HCEC 1CT (cell line): ENCODE results near the gene TBRG4.

Experiments
- DNase-seq: peaks from one replicate; pipeline ENCODE4 v3.0.0-alpha.2; 2017

TBRG4 gene

DNA sequence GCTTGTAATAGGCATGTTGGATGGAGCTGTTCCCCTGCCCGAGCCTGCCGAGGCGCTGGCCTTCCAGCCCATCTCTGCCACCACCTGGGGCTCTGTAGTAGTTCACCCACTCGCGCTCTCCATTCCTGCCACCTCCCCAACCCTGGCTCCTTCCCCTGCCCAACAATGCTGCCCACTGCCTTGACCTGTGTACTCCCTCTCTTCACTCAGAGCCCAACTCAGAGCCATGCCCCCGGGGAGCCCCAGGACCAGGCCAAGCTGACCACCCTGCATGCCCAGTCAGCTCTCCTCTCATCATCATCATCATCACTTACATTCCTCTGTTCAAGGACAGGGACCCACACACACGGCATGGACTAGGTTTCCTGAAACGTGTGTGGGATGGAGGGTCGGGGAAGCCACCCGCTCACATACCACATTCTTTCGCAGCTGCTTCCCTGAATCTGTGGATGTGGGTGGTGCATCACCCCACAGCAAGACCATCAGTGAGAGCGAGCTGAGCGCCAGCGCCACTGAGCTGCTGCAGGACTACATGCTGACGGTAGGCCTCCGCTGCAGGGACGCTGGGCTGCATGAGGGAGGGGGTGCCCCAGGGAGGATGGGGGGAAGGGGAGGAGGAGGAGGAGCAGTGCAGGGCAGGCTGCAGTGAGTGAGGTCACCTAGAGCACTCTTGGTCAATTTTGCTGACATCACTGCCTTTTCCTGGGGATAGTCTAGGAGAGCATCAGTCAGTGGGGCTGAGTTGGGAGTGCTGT lies 38.3 kb downstream of the TBRG4 start:
- DNase-seq: no peak

DNA sequence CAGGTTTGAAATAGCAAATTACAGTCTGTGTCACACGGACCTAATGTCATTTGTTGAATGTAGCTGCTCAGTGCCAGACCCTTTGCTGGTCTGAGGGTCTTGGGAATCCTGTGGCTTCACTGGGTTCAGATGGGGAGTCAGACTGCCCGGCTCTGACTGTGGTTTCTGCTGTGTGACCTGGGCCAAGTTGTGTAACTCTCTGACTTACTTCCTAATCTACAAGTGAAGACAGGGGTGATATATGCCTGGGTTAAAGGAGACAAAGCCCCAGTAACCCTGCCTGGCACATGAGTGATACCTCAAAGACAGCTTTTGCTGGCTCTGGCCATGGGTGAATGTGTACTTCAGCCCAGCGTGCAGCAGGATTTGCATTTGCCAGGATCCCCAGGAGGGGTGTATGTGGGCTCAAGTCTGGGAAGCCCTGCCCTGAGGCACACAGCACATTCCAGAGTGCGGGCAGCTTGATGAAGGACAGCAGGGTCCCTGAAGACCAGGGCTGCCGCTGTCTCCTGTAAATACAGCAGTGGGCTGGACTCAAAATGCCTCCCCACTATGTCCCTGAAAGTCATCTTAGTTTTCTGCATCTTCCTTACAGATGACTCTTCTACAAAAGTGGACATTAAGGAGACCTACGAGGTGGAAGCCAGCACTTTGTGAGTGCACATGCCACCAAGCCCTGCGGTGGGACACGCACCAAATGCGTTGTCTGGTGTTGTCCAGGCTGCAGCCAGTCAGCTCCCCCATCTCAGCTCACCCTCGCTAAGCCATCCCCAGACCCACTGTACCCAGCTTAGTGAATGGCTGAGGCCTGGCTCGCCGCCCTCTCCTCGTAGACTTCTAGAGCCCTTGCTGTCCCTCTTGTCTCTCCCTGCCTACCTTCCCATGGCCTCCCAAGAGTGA lies 39.1 kb downstream of the TBRG4 start:
- DNase-seq: no peak

DNA sequence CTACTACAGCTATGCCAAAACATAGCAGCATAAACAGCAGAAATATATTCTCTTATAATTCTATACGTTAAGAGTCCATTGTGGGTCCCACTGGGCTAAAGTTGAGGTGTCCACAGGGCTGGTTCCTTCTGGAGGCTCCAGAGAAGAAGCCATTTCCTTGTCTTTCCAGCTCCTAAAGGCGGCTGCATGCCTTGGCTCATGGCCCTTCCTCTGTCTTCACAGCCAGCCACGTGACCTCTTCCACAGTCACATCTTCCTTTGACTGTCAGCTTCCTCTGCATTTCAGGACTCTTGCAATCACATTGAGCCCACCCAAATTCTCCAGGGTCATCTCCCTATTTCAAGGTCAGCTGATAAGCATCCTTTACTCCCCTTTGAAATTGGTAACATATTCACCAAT lies 40.0 kb downstream of the TBRG4 start:
- no peak for DNase-seq

DNA sequence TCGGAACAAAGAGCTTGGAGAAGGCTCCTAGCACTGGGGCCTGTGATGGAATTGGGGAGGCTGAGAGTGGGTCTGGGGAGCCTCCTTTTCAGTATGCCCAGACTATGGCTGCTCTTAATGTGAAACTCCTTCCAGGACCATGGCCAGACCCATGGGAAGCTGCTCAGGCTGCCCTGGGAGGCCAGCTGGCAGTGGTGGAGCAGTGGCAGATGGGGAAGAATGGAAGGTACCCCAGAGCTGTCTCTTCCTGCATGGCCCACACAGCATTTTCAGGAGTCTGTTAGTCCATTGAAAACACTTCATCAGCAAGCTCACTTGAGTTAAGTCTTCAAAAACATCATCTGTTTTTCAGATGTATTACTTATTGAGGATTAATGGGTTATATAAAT lies 41.2 kb downstream of the TBRG4 start:
- no peak for DNase-seq

DNA sequence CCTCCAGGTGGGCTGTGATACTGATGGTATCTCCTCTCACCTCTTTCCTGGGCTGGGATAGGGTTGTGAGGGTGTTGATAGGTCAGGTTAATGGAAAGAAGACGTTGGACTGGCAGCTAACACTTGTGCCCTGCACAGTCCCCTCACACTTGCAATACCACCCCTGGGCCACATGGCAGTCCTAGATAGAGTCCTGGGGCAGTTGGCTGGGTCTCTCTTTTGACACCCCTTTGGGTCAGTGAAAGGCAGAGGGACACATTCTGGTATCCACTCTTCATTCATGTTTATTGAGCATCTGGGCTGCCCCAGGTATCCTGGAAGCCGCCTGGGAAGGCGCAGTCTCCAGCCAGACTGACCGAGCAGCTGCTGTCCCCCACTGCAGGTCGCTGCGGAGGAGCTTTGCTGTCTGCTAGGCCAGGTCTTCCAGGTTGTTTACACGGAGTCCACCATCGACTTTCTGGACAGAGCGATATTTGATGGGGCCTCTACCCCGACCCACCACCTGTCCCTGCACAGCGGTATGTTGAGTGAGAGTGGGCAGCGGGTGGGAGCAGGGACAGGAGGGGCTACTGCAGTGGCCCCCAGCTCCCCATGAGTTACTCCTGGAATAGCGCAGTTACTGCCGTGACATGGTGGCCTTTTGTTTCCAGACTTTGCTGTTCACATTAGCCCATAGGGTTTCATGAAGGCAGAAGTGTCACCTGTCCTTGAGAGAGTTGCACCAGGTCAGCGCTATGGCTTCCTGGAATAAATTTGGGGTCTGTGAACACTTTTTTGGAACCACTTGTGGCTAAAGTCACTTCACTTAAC lies 41.8 kb downstream of the TBRG4 start:
- no peak for DNase-seq

DNA sequence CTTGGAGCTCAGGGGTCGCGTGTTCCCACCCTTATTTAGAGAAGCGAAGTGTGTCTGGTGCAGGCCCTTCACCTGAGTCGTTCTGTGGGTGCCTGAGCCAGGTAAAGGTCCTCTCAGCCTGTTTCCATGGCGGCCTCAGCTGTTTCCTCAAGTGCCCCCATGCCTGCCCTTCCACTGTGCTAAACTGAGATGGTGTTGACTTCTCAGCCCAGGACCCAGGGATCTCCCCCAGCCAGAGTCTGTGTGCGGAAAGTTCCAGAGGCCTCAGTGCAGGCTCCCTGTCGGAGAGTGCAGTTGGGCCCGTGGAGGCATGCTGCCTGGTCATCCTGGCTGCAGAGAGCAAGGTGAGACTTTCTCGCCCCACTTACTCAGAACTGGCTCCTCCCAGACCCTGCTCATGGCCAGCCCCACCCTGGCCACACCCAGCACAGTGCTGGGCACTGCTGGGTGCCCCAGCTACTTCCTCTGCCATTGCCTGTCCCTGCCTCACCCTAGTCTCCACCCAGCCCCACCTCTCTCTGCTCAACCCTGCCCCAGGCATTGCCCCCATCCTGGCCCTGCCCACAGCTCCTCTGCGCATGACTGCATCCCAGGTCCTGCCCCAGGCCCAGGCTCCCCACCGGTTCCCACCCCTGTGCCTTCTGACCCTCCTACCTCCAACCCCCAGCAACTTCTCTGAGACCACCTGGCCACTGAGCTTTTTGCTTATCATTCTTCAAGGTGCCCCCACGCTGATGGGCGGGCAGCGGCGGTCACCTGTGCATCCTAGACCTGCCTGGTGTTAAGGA lies 43.1 kb downstream of the TBRG4 start:
- DNase-seq: no peak

DNA sequence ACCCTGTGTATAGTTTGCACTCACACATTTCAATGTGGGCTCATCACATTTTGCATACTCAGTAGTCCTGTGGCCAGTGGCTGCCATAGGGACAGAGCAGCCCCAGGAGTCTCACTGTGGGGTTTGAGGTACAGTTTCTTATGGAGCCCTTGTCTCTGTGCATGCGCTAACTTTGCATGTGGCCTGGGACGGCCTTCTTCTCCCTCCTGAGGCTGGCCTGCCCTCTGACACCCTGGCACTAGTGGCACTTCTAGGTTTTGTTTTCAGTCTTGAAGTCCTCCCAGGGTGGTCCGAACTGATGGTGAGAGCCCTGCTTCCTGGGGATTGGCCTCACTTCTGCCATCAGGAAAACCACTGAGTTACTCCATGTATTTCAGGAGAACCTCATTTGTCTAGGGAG lies 43.9 kb downstream of the TBRG4 start:
- DNase-seq: no peak

DNA sequence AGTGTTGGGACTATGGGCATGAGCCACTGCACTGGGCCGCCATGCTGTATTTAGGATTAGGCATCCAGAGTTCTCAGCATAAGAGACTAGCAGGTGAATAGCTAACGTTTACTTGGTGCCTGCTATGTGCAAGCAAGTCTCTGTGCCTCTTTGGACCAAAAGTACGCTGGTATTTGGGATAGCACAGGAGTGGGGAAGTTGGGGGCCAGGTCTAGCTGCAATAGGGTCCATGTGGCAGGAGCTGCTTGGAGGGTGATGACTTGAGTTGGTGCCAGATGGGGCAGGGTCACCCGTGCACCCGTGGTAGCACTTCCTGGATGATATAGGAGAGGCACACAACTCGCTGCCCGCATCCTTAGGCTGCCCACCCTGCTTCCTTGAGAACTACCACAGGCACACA lies 45.1 kb downstream of the TBRG4 start:
- no peak for DNase-seq

DNA sequence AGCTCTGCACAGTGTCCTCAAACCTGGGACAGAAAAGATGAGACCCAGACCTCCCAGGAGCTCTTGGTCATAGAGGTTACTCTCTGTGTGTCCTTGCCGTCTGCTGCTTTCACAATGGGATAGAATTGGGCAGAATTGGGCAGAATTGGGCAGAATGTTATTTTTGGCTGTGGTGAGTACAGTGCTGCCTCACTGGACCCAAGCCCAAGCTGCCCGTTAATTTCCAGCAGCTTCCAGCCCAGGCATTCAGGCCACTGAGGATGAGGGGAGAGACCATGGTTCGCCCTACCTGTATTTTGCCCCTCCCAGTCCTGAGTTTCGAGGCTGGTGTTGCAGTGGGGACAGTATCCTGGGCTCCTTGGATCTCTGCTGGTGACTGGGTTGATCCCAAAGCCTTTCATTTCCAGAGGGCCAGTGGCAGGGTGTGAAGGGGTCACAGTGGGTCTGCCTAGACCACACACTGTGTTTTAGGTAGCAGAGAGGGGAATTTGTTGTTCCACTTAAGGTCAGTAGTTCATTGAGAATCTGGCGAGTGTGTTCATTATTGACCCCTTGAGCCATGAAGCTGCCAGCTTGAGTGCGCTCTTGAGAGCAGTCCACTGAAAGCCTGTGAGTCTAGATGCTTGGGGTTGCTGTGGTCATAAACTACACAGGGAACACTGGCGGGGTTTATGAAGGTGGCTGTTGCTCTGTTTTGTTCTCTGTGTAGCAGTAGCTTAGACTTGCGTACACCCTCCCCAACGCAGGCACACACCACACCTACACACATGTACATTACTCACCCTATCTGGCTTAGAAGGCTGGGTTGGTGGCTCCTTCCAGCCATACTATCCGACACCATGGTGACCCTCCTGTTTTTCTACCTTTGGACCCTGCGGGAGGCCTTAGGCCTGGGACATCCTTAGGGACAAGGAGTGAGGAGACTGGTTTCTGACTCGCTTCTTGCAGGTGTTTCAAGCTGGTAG lies 46.2 kb downstream of the TBRG4 start:
- DNase-seq: no peak

DNA sequence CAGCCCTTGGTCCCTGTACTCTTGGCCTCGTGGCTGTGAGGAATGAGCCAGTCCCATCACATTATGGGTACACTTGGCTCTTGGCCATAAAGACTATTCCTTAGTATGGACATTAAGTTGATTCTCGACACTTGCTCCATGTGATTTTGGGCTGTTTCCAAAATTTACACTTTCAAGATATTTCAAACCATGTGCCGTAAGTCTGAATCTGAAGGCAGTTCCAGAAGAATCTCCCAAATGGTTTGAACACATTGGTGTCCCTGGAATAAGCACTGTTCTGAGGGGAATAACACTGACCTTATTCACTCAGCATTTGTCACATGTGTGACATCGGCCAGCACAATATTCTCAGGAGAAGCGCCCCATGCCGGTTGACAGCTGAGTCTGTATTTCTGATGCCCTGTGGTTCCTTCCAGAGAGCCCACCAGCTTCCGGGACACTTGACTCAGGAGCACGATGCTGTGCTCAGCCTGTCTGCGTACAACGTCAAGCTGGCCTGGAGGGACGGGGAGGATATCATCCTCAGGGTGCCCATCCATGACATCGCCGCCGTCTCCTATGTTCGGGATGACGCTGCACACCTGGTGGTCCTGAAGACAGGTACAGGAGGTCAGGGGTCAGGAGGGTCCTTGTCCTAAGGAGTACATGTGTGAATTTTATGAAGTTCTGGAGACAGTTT lies 47.3 kb downstream of the TBRG4 start:
- DNase-seq: no peak

DNA sequence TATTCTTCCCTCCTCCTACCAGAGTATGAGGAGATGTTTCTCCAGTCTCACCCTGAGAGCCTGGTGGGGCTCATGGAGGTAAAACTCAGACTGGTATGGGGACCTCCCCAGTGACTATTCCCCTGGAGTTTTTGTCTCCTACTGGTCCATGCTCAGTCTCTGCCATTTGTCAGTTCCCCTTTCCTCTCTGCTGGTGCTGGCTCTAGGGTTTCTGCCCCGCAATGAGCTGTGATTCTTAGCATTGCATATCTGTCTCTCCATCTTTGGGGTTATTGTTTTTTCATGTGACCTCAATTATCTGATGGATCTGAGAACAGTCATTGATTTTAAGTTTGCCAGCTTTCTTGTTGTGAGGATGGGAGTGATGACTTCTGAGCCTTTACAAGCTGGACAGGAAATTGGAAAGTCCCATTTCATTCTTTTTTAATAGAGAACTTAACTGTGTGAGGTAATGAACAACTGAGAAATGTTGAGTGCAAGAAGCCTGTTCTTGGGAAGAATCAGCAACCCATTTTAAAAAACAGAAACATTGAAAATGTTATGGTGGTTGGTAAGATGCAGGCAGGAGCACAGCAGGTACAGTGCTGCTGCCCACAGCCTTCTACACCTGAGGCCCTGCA lies 49.6 kb downstream of the TBRG4 start:
- DNase-seq: no peak

DNA sequence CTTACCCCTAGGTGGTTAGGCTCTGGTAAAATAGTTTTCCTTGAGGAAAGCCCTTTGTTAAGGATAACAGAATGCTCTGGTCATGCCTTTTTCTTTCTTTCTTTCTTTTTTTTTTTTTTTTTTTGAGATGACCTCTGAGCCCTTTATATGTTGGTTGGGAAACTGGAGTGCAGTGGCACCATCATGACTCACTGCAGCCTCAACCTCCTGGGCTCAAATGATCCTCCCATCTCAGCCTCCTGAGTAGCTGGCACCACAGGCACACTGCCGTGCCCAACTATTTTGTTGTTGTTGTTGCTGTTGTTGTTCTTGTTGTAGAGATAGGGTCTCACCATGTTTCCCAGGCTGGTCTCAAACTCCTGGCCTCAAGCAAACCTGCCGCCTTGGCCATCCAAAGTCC lies 50.1 kb downstream of the TBRG4 start:
- no peak for DNase-seq

DNA sequence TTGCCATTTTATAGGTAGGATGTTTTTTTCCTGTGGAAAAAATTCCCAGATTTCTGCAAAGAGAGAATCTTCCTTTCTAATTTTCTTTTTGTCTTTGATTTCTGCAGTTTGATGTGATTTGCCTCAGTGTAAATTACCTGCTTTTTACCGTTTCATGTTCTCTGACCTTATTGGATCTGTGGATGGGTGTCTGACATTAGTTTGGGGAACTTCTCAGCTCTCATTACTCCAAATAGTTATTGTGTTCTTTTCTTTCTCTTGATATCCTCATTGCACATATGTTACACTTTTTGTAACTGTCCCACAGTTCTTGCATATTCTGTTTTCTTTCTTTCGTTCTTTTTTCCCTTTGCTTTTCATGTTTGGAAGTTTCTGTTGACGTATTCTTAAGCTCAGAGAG lies 51.2 kb downstream of the TBRG4 start:
- no peak for DNase-seq

DNA sequence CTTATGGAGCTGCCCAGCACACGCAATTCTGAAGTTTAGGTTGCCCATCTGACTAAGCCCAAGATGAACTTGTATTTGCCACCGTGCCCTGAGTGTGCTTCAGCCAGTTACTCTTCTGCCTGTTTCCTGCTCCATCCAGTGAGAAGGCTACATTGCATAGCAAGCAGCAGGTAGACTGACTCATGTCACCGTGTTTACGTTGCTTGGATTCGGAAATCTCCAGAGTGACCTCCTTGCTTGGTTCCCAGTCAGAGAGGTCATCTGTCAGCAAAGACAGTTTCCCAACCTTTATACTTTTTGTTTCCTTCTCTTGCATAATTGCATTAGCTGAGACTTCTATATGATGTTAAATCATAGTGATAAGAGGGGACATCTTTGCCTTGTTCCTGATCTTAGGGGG lies 53.6 kb downstream of the TBRG4 start:
- no peak for DNase-seq

DNA sequence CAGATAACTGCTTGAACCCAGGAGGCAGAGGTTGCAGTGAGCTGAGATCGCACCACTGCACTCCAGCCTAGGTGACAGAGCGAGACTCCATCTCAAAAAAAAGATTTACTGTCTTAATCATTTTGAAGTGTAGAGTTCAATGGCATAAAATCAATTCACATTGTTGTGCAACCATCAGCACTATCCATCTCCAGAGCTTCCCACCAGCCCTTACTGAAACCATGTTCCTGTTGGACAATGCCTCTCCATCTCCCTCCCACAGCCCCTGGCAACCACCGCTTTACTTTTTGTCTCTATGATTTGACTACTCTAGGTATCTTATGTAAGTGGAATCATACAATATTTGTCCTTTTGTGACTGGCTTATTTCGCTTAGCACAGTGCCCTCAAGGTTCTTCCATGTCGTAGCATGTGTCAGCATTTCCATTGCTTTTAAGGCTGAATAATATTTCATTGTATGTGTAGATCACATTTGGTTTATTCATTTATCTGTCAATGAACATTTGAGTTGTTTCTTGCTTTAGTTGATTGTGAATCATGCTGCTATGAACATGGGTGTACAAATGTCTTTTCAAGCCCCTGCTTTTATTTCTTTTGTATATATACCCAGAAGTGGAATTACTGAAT lies 55.8 kb downstream of the TBRG4 start:
- no peak for DNase-seq

DNA sequence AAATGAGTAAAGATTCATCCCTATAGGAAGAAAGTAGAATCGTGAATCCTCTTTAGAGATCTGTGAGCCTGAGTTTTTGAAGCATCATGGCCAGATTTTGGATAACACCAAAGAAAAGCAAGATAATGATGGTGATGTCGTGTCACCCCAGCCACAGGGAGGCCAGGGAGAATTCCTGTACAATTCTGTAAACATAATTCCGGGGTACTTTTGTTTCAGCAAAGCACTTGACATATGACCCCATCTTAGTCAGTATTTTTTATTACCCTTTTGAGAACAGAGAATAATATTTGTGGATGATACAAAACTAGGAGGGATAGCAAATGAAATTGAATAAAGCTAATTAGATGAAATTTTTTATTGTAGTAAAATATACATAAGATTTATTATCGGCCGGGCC lies 56.5 kb downstream of the TBRG4 start:
- peak; percentile 54 for DNase-seq

DNA sequence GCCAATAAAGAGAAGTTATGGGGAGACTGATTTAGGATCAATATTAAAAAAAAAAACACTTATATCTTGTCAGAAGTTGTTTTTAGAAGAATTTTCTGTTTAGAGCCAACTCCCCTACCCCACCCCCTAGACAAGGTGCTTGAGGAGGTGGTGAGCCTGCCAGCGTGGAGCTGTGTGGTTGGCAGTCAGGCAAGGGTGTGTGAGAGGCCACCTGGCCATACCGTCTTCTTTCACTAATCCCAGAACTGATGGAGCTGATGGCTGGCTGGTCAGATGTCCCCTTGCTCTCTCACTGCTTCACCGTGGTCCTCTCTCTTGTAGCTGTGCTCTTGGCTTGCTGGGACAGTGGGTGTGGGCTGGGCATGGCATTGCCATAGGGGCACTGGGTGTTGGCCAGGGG lies 57.1 kb downstream of the TBRG4 start:
- no peak for DNase-seq

DNA sequence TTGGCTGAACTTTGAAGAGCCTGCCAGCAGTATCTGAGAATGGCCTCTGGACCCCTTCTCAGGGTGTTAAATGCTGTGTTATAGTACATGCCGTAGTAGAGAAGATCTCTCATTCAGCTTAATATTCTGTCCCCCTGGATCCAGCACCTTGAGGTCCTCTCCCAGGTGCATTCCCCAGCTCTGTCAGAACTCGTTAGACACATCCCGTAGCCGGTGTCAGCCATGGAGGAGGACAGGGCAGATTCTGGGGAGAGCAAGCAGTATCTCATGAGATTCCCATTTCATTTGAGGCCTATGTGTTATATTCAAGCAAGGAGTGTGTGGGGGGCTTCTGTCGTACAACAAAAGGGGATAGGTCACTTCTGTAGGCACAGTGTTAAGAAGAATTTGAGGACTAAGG lies 57.6 kb downstream of the TBRG4 start:
- DNase-seq: no peak

DNA sequence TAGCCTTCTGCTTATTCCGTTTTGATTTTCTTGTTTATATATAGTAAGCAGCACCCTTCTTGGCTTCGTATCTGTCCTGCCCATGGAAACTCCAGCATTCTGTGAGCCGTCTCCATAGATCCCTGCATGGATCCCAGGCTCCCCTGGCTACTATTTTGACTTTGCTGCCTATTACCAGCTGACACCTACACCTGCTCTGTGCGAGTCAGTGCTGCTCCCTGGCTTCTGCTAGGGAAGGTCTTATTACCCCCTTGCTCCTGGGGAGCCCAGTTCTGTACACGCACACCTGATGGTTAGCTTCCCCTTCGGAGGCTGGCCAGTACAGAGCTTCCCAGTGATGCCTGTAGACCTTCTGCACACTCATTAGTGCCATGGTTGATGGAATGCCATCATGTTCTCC lies 58.1 kb downstream of the TBRG4 start:
- DNase-seq: no peak

DNA sequence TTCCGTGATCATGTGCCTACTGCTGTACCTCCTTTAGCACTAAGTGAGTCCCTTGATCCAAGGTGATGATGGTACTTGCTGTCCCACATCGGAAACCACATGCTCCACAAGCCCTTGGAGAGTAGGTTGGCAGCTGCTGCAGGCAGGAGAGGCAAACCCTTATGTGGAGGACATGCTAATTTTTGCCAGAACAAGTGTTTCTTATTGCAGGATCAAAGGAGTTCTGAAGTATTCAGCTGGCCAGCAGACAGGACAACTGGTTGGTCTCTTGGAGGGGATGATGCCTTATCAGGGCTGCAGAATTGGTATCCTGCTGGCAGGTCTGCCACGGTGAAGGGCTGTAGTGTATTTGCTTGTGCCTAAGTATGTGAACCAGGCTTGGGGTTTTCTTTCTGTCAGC lies 59.5 kb downstream of the TBRG4 start:
- no peak for DNase-seq
